ENCODE data around the gene CXCL14.

CXCL14 gene

DNA sequence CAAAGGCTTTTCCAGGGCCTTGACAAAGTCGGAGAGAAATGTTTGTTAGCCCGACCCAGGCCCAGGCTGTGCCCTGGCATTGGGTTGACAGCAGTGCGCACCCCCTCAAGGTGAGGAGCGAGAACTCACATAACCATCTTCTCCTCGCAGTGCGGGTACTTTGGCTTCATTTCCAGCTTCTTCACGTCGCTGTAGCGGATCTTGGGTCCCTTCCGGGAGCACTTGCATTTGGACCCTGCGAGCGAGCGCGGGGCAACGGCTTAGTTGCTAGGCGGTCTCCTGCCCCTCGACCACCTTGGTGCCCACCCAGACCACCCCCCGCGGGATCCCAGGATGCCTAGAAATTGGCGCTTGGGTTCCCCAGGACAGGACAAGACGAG, 496 bp downstream of the CXCL14 start:
- WGBS, 2 donors (ENCODE audit: extremely low coverage in 2 of 2, insufficient read length in 2 of 2, insufficient replicate concordance in 1 of 2): no CpG with 5 or more reads among the region's 21 CpGs
- H3K14ac ChIP-seq (ENCODE audit: low read length): no peak overlapping the region
- H3K4ac ChIP-seq (ENCODE audit: low read length): no peak overlapping the region
- no peaks in the 10 kb centered on the region for H3K79me1 ChIP-seq (ENCODE audit: low read depth, low read length)
- no peak overlapping the region for H4K8ac ChIP-seq (ENCODE audit: low read depth, low read length)
- peaks cover 0 to 22% of the 10 kb centered on the region in 2 donors for H3K4me1 ChIP-seq (ENCODE audit: control insufficient read depth in 2 of 2, insufficient read depth in 1 of 2, low read depth in 1 of 2, low read length in 2 of 2)
- H2BK120ac ChIP-seq (ENCODE audit: low read depth, low read length): no peak overlapping the region
- no peaks in the 10 kb centered on the region for H3K36me3 ChIP-seq (replicated peaks in 1 of 2; ENCODE audit: control insufficient read depth in 2 of 2, insufficient read depth in 2 of 2, low read length in 2 of 2)
- H3K4me3 ChIP-seq (ENCODE audit: low read length in 2 of 2): peak overlapping the region in 1 of 2 donors; percentile 76
- H3K18ac ChIP-seq (ENCODE audit: low read length): peak overlapping the region; percentile 86
- peak overlapping the region; percentile 90 for H3K4me2 ChIP-seq (ENCODE audit: insufficient read depth, low read length, poor library complexity, severe bottlenecking)
- no peak overlapping the region for H3K27ac ChIP-seq (replicated peaks; ENCODE audit: low read length)
- peaks cover 6 to 67% (median 31%) of the 10 kb centered on the region in 3 experiments for H3K27me3 ChIP-seq (ENCODE audit: control insufficient read depth in 3 of 3, insufficient read depth in 3 of 3, low read depth in 1 of 3, low read length in 3 of 3)
- peak overlapping the region; percentile 55 for H2BK5ac ChIP-seq (ENCODE audit: low read length)
- H2BK15ac ChIP-seq (ENCODE audit: low read length): no peak overlapping the region
- no peak overlapping the region for H2AFZ ChIP-seq (ENCODE audit: low read length)
- H4K91ac ChIP-seq (ENCODE audit: low read depth, low read length, poor library complexity): no peak overlapping the region
- H3K9ac ChIP-seq (ENCODE audit: low read depth, low read length, poor library complexity): peak overlapping the region; percentile 53
- H2AK5ac ChIP-seq (ENCODE audit: low read depth, low read length): peak overlapping the region; percentile 15
- peak overlapping the region; percentile 75 for H2BK12ac ChIP-seq (ENCODE audit: low read length)
- DNase-seq (ENCODE audit: low spot score): no peak
- H3K23ac ChIP-seq (ENCODE audit: low read depth, low read length, poor library complexity): peak overlapping the region; percentile 12
- H3K9me3 ChIP-seq (replicated peaks in 1 of 2; ENCODE audit: control insufficient read depth in 2 of 2, insufficient read depth in 1 of 2, low read depth in 1 of 2, low read length in 2 of 2): peaks cover 0 to 4% of the 10 kb centered on the region in 2 donors

DNA sequence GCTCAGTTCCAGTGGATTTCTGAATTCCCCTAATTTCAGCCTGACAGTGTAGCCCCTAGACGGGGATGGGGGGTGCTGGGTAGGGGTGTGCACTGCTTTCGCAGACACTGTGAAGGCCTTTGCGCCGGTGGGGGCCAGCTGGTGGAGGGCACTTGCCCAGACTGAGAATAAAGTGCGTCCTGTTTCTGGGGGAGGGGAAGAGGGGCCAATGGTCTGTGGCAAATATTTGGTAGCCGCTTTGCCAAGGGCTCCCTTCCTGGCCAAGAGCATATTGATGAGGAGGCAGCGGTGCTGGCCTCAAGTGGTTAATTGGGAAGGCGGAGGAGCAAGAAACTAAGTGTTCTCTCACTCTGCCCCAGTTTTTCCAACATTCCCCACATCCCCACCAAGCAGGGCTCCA, 1.4 kb downstream of the CXCL14 start:
- peaks cover 6 to 67% (median 31%) of the 10 kb centered on the region in 3 experiments for H3K27me3 ChIP-seq (ENCODE audit: control insufficient read depth in 3 of 3, insufficient read depth in 3 of 3, low read depth in 1 of 3, low read length in 3 of 3)
- no peak overlapping the region for H2AK5ac ChIP-seq (ENCODE audit: low read depth, low read length)
- H3K27ac ChIP-seq (replicated peaks; ENCODE audit: low read length): no peak overlapping the region

DNA sequence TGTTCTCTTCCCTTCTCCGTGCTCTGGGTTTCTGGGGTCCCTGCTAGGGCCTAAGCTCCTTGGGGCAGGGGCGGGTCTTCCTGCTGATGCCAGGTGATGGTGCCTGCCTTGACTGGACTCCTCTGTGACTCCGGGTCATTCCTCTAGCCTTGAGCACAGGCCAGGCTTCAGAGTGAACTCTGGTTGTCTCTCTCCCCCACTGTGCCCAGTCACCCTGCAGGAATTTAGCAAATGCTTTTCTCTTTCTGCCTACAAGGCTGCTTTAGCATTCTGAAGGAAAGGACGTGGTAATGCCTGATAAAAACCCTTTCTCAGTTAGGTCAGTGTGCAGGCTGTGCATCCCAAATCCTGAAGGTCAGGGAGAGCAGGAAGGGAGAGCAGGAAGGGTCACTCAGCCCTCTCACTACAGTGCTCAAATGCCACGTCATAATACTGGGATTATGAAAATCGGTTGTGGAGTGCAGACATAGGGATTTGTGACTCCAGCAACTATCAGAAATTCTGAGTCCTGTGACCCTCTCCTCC, 2.7 kb downstream of the CXCL14 start:
- no CpG with 5 or more reads among the region's 6 CpGs for WGBS, 2 donors (ENCODE audit: extremely low coverage in 2 of 2, insufficient read length in 2 of 2, insufficient replicate concordance in 1 of 2)
- no peak for DNase-seq (ENCODE audit: low spot score)
- Histone ChIP-seq H3K9ac (ENCODE audit: low read depth, low read length, poor library complexity) (no peak overlapping the region), H3K9me3 (replicated peaks in 1 of 2; ENCODE audit: control insufficient read depth in 2 of 2, insufficient read depth in 1 of 2, low read depth in 1 of 2, low read length in 2 of 2) (peaks cover 0 to 4% of the 10 kb centered on the region in 2 donors), H3K4me3 (ENCODE audit: low read length in 2 of 2) (no peak overlapping the region), H4K91ac (ENCODE audit: low read depth, low read length, poor library complexity) (no peak overlapping the region), H2AK5ac (ENCODE audit: low read depth, low read length) (no peak overlapping the region), H3K4me2 (ENCODE audit: insufficient read depth, low read length, poor library complexity, severe bottlenecking) (no peak overlapping the region), H4K8ac (ENCODE audit: low read depth, low read length) (no peak overlapping the region), H3K4me1 (ENCODE audit: control insufficient read depth in 2 of 2, insufficient read depth in 1 of 2, low read depth in 1 of 2, low read length in 2 of 2) (peaks cover 0 to 22% of the 10 kb centered on the region in 2 donors), H3K79me1 (ENCODE audit: low read depth, low read length) (no peaks in the 10 kb centered on the region), H2BK12ac (ENCODE audit: low read length) (no peak overlapping the region), H2BK15ac (ENCODE audit: low read length) (no peak overlapping the region), H3K23ac (ENCODE audit: low read depth, low read length, poor library complexity) (no peak overlapping the region), H2BK5ac (ENCODE audit: low read length) (no peak overlapping the region), H3K14ac (ENCODE audit: low read length) (no peak overlapping the region), H3K4ac (ENCODE audit: low read length) (no peak overlapping the region), H3K27me3 (ENCODE audit: control insufficient read depth in 3 of 3, insufficient read depth in 3 of 3, low read depth in 1 of 3, low read length in 3 of 3) (peaks cover 6 to 68% (median 31%) of the 10 kb centered on the region in 3 experiments), H3K18ac (ENCODE audit: low read length) (peak overlapping the region; percentile 49), H2BK120ac (ENCODE audit: low read depth, low read length) (no peak overlapping the region), H2AFZ (ENCODE audit: low read length) (no peak overlapping the region), H3K36me3 (replicated peaks in 1 of 2; ENCODE audit: control insufficient read depth in 2 of 2, insufficient read depth in 2 of 2, low read length in 2 of 2) (no peaks in the 10 kb centered on the region), H3K27ac (replicated peaks; ENCODE audit: low read length) (no peak overlapping the region)

More for the DNA sequence above, 1.4 kb downstream of the CXCL14 start:
- H4K8ac ChIP-seq (ENCODE audit: low read depth, low read length): no peak overlapping the region
- H3K9me3 ChIP-seq (replicated peaks in 1 of 2; ENCODE audit: control insufficient read depth in 2 of 2, insufficient read depth in 1 of 2, low read depth in 1 of 2, low read length in 2 of 2): peaks cover 0 to 4% of the 10 kb centered on the region in 2 donors
- H2BK120ac ChIP-seq (ENCODE audit: low read depth, low read length): no peak overlapping the region
- H2AFZ ChIP-seq (ENCODE audit: low read length): no peak overlapping the region
- no peaks in the 10 kb centered on the region for H3K79me1 ChIP-seq (ENCODE audit: low read depth, low read length)
- peaks cover 0 to 22% of the 10 kb centered on the region in 2 donors for H3K4me1 ChIP-seq (ENCODE audit: control insufficient read depth in 2 of 2, insufficient read depth in 1 of 2, low read depth in 1 of 2, low read length in 2 of 2)
- WGBS, 2 donors (ENCODE audit: extremely low coverage in 2 of 2, insufficient read length in 2 of 2, insufficient replicate concordance in 1 of 2): no CpG with 5 or more reads among the region's 8 CpGs
- no peak overlapping the region for H3K4ac ChIP-seq (ENCODE audit: low read length)
- H3K23ac ChIP-seq (ENCODE audit: low read depth, low read length, poor library complexity): no peak overlapping the region
- H3K36me3 ChIP-seq (replicated peaks in 1 of 2; ENCODE audit: control insufficient read depth in 2 of 2, insufficient read depth in 2 of 2, low read length in 2 of 2): no peaks in the 10 kb centered on the region
- H4K91ac ChIP-seq (ENCODE audit: low read depth, low read length, poor library complexity): no peak overlapping the region
- DNase-seq (ENCODE audit: low spot score): no peak
- peak overlapping the region; percentile 45 for H3K9ac ChIP-seq (ENCODE audit: low read depth, low read length, poor library complexity)
- no peak overlapping the region for H2BK15ac ChIP-seq (ENCODE audit: low read length)
- no peak overlapping the region for H2BK12ac ChIP-seq (ENCODE audit: low read length)
- no peak overlapping the region for H3K14ac ChIP-seq (ENCODE audit: low read length)
- no peak overlapping the region for H2BK5ac ChIP-seq (ENCODE audit: low read length)
- peak overlapping the region; percentile 50 for H3K18ac ChIP-seq (ENCODE audit: low read length)
- no peak overlapping the region for H3K4me2 ChIP-seq (ENCODE audit: insufficient read depth, low read length, poor library complexity, severe bottlenecking)
- no peak overlapping the region for H3K4me3 ChIP-seq (ENCODE audit: low read length in 2 of 2)

DNA sequence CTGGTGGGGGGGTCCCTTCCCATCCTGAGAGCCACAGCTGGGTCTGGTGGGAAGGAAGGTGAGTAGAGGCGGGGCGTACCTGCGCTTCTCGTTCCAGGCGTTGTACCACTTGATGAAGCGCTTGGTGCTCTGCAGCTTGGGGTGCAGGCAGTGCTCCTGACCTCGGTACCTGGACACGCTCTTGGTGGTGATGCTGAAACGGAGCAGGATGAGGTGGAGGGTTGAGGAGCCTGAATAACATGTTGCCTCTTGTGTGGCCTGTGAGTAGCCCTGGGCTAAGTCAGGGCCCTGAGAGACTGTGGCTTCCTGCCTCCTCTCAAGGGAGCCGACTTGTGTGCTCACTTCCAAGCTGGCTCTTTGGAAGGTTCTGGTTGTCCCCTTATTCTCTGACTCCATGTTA, 4.3 kb downstream of the CXCL14 start:
- Histone ChIP-seq H3K23ac (ENCODE audit: low read depth, low read length, poor library complexity) (no peak overlapping the region), H2BK12ac (ENCODE audit: low read length) (no peak overlapping the region), H3K27ac (replicated peaks; ENCODE audit: low read length) (no peak overlapping the region), H3K36me3 (replicated peaks in 1 of 2; ENCODE audit: control insufficient read depth in 2 of 2, insufficient read depth in 2 of 2, low read length in 2 of 2) (no peaks in the 10 kb centered on the region), H3K18ac (ENCODE audit: low read length) (no peak overlapping the region), H2AK5ac (ENCODE audit: low read depth, low read length) (no peak overlapping the region), H3K4me2 (ENCODE audit: insufficient read depth, low read length, poor library complexity, severe bottlenecking) (no peak overlapping the region), H2BK5ac (ENCODE audit: low read length) (no peak overlapping the region), H2BK120ac (ENCODE audit: low read depth, low read length) (peak overlapping the region; percentile 27), H2AFZ (ENCODE audit: low read length) (no peak overlapping the region), H4K8ac (ENCODE audit: low read depth, low read length) (no peak overlapping the region), H2BK15ac (ENCODE audit: low read length) (no peak overlapping the region), H3K9ac (ENCODE audit: low read depth, low read length, poor library complexity) (no peak overlapping the region), H3K14ac (ENCODE audit: low read length) (no peak overlapping the region), H3K4me1 (ENCODE audit: control insufficient read depth in 2 of 2, insufficient read depth in 1 of 2, low read depth in 1 of 2, low read length in 2 of 2) (peaks cover 0 to 21% of the 10 kb centered on the region in 2 donors), H3K4me3 (ENCODE audit: low read length in 2 of 2) (peak overlapping the region in 1 of 2 donors; percentile 48), H3K27me3 (ENCODE audit: control insufficient read depth in 3 of 3, insufficient read depth in 3 of 3, low read depth in 1 of 3, low read length in 3 of 3) (peaks cover 6 to 57% (median 24%) of the 10 kb centered on the region in 3 experiments), H3K4ac (ENCODE audit: low read length) (no peak overlapping the region), H3K9me3 (replicated peaks in 1 of 2; ENCODE audit: control insufficient read depth in 2 of 2, insufficient read depth in 1 of 2, low read depth in 1 of 2, low read length in 2 of 2) (peaks cover 0 to 4% of the 10 kb centered on the region in 2 donors), H4K91ac (ENCODE audit: low read depth, low read length, poor library complexity) (no peak overlapping the region), H3K79me1 (ENCODE audit: low read depth, low read length) (no peaks in the 10 kb centered on the region)
- WGBS, 2 donors (ENCODE audit: extremely low coverage in 2 of 2, insufficient read length in 2 of 2, insufficient replicate concordance in 1 of 2): no CpG with 5 or more reads among the region's 10 CpGs
- no peak for DNase-seq (ENCODE audit: low spot score)

Measured in neuronal stem cell (in vitro differentiated cells).